ENCODE results near the gene LIPK.
"Not testable (repeated sequence)": the region's sequence is repeated elsewhere in the genome, so short reads cannot be mapped to it uniquely, and the experiment has no call there.

DNA sequence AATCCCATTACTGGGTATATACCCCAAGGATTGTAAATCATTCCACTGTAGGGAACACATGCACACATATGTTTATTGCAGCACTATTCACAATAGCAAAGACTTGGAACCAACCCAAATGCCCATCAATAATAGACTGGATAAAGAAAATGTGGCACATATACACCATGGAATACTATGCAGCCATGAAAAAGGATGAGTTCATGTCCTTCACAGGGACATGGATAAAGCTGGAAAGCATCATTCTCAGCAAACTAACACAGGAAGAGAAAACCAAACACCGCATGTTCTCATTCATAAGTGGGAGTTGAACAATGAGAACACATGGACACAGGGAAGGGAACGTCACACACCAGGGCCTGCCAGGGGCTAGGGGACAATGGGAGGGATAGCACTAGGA lies 42.9 kb upstream of the LIPK start:
- not testable (repeated sequence) for TF ChIP-seq EZH2 (IDR thresholded peaks at IDR 0.05; ENCODE audit: insufficient read depth, poor library complexity, severe bottlenecking); EZH2phosphoT487 (IDR thresholded peaks at IDR 0.05; ENCODE audit: insufficient read depth, low read depth)
